ENCODE results near the gene SLC6A18.
"Not testable (repeated sequence)": the region's sequence is repeated elsewhere in the genome, so short reads cannot be mapped to it uniquely, and the experiment has no call there.

SLC6A18 gene

DNA sequence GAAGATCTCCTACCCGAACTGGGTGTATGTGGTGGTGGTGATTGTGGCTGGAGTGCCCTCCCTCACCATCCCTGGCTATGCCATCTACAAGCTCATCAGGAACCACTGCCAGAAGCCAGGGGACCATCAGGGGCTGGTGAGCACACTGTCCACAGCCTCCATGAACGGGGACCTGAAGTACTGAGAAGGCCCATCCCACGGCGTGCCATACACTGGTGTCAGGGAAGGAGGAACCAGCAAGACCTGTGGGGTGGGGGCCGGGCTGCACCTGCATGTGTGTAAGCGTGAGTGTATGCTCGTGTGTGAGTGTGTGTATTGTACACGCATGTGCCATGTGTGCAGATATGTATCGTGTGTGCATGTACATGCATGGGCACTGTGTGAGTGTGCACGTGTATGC lies 3.5 kb upstream of the SLC6A18 start:
- H3K4me1 Mint-ChIP-seq = no peaks in the 10 kb centered on the region
- ATAC-seq (ENCODE audit: low read depth) (no peak), DNase-seq (ENCODE audit: low spot score in 2 of 2) (no peak)
- H3K27me3 Mint-ChIP-seq = peaks cover 6% of the 10 kb centered on the region
- no peak overlapping the region for H3K4me3 Mint-ChIP-seq
- H3K9me3 Mint-ChIP-seq = no peaks in the 10 kb centered on the region
- no peaks in the 10 kb centered on the region for H3K36me3 Mint-ChIP-seq
- no peak overlapping the region for H3K27ac Mint-ChIP-seq

DNA sequence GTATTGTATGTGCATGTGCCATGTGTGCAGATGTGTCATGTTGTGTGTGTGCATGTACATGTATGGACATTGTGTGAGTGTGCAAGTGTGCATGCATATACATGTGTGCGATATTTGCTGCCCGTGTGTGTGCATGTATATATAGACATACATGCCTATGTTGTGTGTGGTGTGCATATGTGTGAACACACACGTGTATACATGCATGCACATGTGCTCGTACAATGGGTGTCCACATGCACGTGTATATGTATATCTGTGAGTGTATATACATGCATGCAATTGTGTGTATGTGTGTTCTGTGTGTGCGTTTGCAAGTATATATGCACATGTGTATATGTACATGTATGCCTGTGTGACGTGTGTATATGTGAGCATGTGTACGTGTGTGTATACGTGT lies 3.0 kb upstream of the SLC6A18 start:
- Mint-ChIP-seq H3K36me3 (no peaks in the 10 kb centered on the region), H3K4me1 (no peaks in the 10 kb centered on the region), H3K27ac (no peak overlapping the region), H3K9me3 (no peaks in the 10 kb centered on the region), H3K4me3 (no peak overlapping the region), H3K27me3 (peaks cover 6% of the 10 kb centered on the region)
- DNase-seq (ENCODE audit: low spot score in 2 of 2) = no peak
- no peak for ATAC-seq (ENCODE audit: low read depth)

DNA sequence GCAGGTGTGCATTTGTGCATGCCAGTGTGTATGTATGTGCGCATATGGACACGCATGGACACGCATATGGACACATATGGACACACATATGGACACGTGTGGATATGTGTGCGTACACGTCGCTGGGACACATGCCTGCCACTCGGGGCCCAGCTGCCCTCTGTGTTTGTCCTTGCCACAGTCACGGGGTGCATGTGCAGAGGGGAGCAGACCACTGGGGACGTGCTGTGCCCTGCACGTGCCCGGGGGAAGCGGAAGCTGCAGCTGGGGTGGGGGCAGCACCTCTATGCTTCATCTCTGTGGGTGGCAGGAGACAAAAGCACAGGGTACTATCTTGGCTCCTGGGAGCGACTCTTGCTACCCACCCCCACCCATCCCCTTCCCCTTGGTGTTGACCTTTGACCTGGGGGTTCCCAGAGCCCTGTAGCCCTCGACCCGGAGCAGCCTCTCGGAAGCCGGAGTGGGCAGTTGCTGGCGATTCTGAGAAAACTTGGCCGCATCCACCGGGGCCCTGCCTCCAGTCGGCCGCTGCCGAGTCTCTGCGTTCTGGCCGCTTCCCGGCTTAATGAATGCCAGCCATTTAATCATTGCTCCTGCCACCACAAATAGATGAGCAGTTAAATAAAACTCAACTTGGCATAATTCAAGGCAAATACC lies 2.4 kb upstream of the SLC6A18 start:
- Mint-ChIP-seq H3K27ac (no peak overlapping the region), H3K36me3 (no peaks in the 10 kb centered on the region), H3K4me3 (no peak overlapping the region), H3K4me1 (no peaks in the 10 kb centered on the region), H3K9me3 (no peaks in the 10 kb centered on the region), H3K27me3 (peaks cover 7% of the 10 kb centered on the region)
- ATAC-seq (ENCODE audit: low read depth) (no peak), DNase-seq (ENCODE audit: low spot score in 2 of 2) (no peak)

DNA sequence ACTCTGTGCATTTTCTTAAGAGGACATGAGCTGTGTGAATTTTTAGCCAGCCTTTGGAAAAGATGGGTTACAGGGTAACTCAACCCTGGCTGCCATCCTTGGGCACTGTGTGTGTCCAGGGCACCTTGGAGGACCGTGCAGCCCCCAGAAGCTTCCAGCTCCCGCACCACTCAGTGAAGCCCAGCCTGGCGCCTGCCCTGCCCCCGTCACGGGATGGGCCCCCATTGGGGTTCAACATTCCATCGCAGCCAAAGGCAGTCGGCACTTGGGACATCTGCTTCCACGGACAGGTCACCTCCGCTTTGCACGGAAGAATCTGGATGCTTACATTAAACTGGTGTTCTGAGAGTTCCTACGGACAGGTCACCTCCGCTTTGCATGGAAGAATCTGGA lies 1.9 kb upstream of the SLC6A18 start:
- H3K36me3 Mint-ChIP-seq = no peaks in the 10 kb centered on the region
- no peaks in the 10 kb centered on the region for H3K9me3 Mint-ChIP-seq
- H3K4me3 Mint-ChIP-seq = no peak overlapping the region
- peaks cover 7% of the 10 kb centered on the region for H3K27me3 Mint-ChIP-seq
- ATAC-seq (ENCODE audit: low read depth) (no peak), DNase-seq (ENCODE audit: low spot score in 2 of 2) (no peak)
- H3K27ac Mint-ChIP-seq = no peak overlapping the region
- no peaks in the 10 kb centered on the region for H3K4me1 Mint-ChIP-seq

DNA sequence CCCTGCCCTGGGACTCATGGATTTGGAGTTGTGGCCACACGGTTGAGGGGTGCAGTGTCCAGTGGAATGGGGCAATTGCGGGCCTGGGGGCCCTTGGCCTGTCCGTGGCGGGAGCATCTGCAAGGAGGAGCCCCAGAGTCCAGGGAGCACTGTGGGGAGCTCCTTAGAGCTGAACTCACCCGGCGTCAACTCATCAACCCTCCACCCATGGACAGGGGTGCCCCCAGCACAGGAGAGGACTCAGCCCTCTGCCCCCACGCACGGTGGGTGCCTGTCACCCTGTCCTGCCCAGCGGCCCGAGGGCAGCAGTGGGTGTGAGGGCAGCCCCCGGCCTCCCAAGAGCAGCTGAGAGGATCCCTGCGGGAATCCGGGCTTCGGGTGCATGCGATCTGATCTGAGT lies 550 bp upstream of the SLC6A18 start:
- Mint-ChIP-seq H3K27me3 (peaks cover 12% of the 10 kb centered on the region), H3K9me3 (no peaks in the 10 kb centered on the region), H3K4me3 (no peak overlapping the region), H3K27ac (no peak overlapping the region), H3K36me3 (no peaks in the 10 kb centered on the region), H3K4me1 (no peaks in the 10 kb centered on the region)
- DNase-seq (ENCODE audit: low spot score in 2 of 2) (no peak), ATAC-seq (ENCODE audit: low read depth) (no peak)

DNA sequence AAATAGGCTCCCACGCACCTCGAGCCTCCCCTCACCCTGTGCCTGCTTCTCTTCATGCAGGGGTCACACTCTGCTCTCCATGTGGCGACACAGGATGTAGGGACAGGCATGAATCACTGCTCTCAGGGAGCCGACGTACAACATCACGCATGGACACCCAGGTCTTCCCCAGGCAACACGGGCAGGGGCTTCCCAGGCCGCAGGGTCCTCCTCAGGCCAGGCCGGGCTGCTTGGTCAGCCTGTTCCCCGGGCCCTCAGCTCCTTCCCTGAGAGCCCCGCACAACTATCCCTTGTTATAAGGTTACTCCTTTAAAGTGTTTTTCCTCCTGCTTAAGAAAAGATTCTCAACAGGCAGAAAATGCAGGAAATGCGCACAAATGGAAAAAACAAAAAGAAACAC lies 1.1 kb downstream of the SLC6A18 start:
- H3K4me3 Mint-ChIP-seq = no peak overlapping the region
- peaks cover 15% of the 10 kb centered on the region for H3K27me3 Mint-ChIP-seq
- ATAC-seq (ENCODE audit: low read depth) (no peak), DNase-seq (ENCODE audit: low spot score in 2 of 2) (no peak)
- H3K36me3 Mint-ChIP-seq = no peaks in the 10 kb centered on the region
- no peaks in the 10 kb centered on the region for H3K4me1 Mint-ChIP-seq
- H3K27ac Mint-ChIP-seq = no peak overlapping the region
- H3K9me3 Mint-ChIP-seq = no peaks in the 10 kb centered on the region

DNA sequence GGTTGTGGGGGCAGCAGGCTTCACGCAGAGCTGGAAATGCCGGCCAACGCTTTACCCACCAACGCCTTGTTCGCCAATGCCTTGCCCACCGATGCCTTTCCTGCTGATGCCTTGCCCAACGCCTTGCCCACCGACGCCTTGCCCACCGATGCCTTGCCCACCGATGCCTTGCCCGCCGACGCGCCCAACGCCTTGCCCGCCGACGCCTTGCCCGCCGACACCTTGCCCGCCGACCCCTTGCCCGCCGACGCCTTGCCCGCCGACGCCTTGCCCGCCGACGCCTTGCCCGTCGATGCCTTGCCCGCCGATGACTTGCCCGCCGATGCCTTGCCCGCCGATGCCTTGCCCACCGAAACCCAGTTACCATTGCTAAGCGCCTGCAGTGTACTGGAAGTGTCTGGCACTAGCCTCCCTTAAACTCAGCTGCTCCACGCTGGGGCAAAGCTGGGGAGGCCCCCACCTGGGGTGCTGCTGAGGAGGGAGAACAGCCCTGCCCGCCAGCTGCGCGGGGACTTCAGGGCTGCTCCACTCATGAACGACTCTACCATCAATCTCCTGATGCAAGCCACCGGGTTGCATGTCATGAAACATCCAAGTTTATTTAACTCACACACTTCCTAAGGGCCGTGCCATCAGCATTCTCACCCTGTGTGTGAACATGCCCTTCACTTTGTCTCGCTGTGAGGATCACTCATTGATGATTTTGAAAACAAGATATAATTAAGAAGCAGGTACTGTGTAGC lies 1.8 kb downstream of the SLC6A18 start:
- Mint-ChIP-seq H3K27me3 (peaks cover 15% of the 10 kb centered on the region), H3K36me3 (no peaks in the 10 kb centered on the region), H3K4me1 (no peaks in the 10 kb centered on the region), H3K27ac (no peak overlapping the region), H3K9me3 (no peaks in the 10 kb centered on the region), H3K4me3 (no peak overlapping the region)
- DNase-seq (ENCODE audit: low spot score in 2 of 2) = no peak
- no peak for ATAC-seq (ENCODE audit: low read depth)

DNA sequence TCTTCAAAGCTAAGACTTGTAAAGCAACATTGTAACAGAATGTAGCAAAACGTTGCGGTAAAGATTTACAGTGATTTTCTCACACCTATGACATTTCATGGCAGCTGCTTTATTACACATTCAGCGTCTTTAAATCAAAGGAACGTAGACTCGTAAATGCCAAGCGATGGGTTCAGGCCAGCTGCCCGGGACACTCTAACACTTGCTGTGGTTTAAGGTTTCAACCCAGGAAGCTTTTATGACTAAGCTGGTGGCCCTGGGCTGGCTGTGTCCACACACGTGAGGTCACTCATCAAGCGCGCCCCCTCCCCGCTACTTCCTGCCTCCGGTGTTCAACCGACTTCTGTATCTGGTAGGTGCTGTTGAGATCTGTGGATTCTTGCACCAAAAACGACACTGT lies 2.5 kb downstream of the SLC6A18 start:
- Mint-ChIP-seq H3K36me3 (no peaks in the 10 kb centered on the region), H3K4me3 (no peak overlapping the region), H3K9me3 (no peaks in the 10 kb centered on the region), H3K27me3 (peaks cover 16% of the 10 kb centered on the region), H3K4me1 (no peaks in the 10 kb centered on the region), H3K27ac (no peak overlapping the region)
- DNase-seq (ENCODE audit: low spot score in 2 of 2) = no peak
- no peak for ATAC-seq (ENCODE audit: low read depth)

DNA sequence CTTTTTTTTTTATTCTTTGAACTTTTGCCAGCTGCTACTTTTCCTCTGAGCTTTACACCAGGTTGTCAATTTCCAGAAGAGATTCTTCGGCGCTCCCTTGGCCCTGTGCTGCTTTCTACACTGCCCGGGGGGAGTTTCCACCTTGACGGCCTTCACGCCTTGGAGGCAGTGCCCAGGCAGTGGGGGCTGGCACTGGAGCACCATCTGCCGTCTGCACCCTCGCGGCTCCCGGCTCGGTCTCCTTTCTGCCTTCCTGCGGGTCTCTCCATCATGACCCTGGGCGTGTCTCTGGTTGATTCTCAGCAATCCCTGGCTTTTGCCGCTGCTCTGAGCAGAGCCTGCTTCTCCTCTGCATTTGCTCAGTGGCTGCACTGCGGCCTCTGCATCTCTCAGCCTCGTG lies 2.9 kb downstream of the SLC6A18 start:
- ATAC-seq (ENCODE audit: low read depth) (no peak), DNase-seq (ENCODE audit: low spot score in 2 of 2) (no peak)
- peaks cover 18% of the 10 kb centered on the region for H3K27me3 Mint-ChIP-seq
- H3K9me3 Mint-ChIP-seq = no peaks in the 10 kb centered on the region
- no peaks in the 10 kb centered on the region for H3K4me1 Mint-ChIP-seq
- no peak overlapping the region for H3K4me3 Mint-ChIP-seq
- H3K36me3 Mint-ChIP-seq = no peaks in the 10 kb centered on the region
- no peak overlapping the region for H3K27ac Mint-ChIP-seq

DNA sequence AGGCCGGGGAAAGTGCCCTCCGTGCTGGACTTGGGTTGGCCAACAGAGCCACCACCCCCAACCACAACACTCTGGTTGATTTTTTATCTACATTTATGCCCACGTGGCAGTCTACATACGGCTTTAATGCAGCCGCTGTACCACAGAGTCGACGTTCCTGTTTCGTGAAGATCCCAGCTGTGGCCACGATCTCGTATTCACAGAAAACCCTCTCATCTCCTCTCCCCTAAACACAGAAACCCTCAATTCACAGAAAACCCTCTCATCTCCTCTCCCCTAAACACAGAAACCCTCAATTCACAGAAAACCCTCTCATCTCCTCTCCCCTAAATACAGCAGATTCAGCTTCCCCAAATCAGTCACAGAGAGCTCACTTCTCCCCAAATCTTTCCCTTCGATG lies 3.8 kb downstream of the SLC6A18 start:
- not testable (repeated sequence) for H3K4me3 Mint-ChIP-seq; H3K4me1 Mint-ChIP-seq; H3K36me3 Mint-ChIP-seq; ATAC-seq (ENCODE audit: low read depth); H3K9me3 Mint-ChIP-seq; H3K27ac Mint-ChIP-seq; DNase-seq (ENCODE audit: low spot score in 2 of 2)
- peaks cover 18% of the 10 kb centered on the region for H3K27me3 Mint-ChIP-seq

DNA sequence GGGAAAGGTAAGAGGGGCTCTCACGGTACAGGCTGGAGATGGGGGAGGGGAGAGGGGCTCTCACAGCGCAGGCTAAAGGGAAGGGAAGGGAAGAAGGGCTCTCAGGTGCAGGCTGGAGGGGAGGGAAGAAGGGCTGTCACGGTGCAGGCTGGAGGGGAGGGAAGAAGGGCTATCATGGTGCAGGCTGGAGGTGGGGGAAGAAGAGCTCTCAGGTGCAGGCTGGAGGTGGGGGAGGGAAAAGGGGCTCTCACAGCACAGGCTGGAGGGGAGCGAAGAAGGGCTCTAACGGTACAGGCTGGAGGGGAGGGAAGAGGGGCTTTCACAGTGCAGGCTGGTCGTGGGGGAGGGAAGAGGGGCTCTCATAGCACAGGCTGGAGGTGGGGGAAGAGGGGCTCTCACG lies 4.6 kb downstream of the SLC6A18 start:
- H3K9me3 Mint-ChIP-seq = no peaks in the 10 kb centered on the region
- no peaks in the 10 kb centered on the region for H3K4me1 Mint-ChIP-seq
- peaks cover 18% of the 10 kb centered on the region for H3K27me3 Mint-ChIP-seq
- no peak overlapping the region for H3K4me3 Mint-ChIP-seq
- no peaks in the 10 kb centered on the region for H3K36me3 Mint-ChIP-seq
- DNase-seq (ENCODE audit: low spot score in 2 of 2) = no peak
- no peak for ATAC-seq (ENCODE audit: low read depth)
- no peak overlapping the region for H3K27ac Mint-ChIP-seq

DNA sequence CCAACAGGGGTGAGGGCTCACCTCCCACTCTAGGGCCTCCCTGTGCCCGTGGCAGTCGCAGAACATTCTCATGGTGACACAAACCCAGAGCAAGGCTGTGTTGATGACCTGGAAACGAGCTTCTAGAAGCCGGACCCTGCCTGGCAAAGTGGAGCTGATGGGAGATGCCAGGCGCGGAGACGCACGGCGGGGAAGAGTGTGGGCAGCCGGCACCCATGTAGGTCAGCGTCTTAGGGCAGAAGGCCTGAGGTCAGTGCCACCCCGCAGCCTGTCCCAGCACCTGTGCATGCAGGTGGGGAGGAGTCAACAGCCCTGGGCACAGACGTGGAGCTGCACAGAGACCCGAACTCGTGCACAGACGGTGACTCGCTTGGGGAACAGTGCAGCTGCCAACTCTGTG lies 5.4 kb downstream of the SLC6A18 start:
- Mint-ChIP-seq H3K9me3 (peaks cover under 1% of the 10 kb centered on the region), H3K4me1 (no peaks in the 10 kb centered on the region), H3K4me3 (no peak overlapping the region), H3K36me3 (no peaks in the 10 kb centered on the region), H3K27me3 (peaks cover 19% of the 10 kb centered on the region), H3K27ac (no peak overlapping the region)
- ATAC-seq (ENCODE audit: low read depth) (no peak), DNase-seq (ENCODE audit: low spot score in 2 of 2) (no peak)

DNA sequence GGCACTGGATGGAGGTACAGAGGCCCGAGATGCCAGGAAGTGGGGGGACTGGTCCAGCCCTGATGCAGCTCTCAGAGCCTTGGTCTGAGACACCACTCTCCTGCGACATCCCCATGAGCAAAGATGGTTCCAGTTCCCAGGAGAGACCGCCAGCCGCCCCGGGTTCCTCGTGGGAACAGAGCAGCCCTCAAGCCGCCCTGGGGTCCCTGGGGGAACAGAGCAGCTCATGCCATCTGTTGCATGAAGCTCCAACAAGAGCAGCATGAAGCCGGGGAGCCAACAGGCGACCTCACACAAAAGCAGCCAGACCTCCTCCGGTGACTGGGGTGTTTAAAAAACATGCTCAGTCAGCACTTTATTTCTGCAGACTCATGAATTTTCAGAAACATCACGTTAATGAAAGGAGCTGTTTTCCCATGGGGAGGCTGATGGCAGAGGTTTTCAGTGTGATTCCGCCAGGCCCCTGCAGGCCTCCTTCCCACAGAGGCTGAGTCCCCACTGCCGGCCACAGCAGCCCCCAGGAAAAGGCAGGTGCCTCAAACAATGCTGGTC lies 6.2 kb downstream of the SLC6A18 start:
- DNase-seq (ENCODE audit: low spot score in 2 of 2) = no peak
- peaks cover 16% of the 10 kb centered on the region for H3K27me3 Mint-ChIP-seq
- H3K4me3 Mint-ChIP-seq = no peak overlapping the region
- H3K27ac Mint-ChIP-seq = no peak overlapping the region
- peaks cover 4% of the 10 kb centered on the region for H3K9me3 Mint-ChIP-seq
- no peaks in the 10 kb centered on the region for H3K4me1 Mint-ChIP-seq
- ATAC-seq (ENCODE audit: low read depth) = no peak
- peaks cover 2% of the 10 kb centered on the region for H3K36me3 Mint-ChIP-seq

DNA sequence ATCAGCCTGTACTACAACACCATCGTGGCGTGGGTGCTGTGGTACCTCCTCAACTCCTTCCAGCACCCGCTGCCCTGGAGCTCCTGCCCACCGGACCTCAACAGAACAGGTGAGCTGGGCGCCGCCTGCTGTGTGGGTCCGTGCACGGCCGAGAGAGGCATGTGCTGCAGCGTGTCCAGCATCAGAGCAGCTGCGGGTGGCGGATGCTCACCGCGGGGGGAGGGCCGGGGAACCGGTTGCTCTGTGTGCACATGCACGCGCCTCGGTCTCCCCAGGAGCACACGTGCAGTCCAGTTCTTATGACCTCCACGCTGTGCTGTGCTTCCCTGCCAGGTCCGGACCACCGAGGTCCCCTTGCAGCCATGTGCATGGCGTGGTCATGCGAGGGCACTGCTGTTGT lies 7.6 kb downstream of the SLC6A18 start:
- Mint-ChIP-seq H3K27me3 (peaks cover 17% of the 10 kb centered on the region), H3K4me3 (no peak overlapping the region), H3K9me3 (peaks cover 6% of the 10 kb centered on the region), H3K4me1 (no peaks in the 10 kb centered on the region), H3K36me3 (peaks cover 2% of the 10 kb centered on the region), H3K27ac (no peak overlapping the region)
- ATAC-seq (ENCODE audit: low read depth) (no peak), DNase-seq (ENCODE audit: low spot score in 2 of 2) (no peak)

DNA sequence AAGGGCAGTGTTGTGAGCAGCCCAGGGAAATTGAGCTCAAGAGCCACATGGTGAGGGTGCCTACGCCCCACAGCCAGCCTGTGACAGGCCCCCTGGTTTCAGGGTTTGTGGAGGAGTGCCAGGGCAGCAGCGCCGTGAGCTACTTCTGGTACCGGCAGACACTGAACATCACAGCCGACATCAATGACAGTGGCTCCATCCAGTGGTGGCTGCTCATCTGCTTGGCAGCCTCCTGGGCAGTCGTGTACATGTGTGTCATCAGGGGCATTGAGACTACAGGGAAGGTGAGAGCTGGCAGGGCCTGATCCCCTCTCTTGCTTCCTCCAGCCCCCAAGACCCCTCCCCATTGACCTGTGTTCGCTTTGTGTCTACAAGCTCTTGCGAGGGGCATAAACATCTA lies 10.2 kb downstream of the SLC6A18 start:
- Mint-ChIP-seq H3K4me1 (no peaks in the 10 kb centered on the region), H3K27ac (no peak overlapping the region), H3K36me3 (peaks cover 2% of the 10 kb centered on the region), H3K9me3 (peaks cover 6% of the 10 kb centered on the region), H3K27me3 (peaks cover 7% of the 10 kb centered on the region), H3K4me3 (no peak overlapping the region)
- DNase-seq (ENCODE audit: low spot score in 2 of 2) (no peak), ATAC-seq (ENCODE audit: low read depth) (no peak)
